Hypothalamus (tissue), 51 donors: ENCODE results near the gene FKBP1B.

ENCODE experiments used
- DNase-seq, 51 donors: peaks; one replicate each; lab custom pipeline; 2025; lab: John Stamatoyannopoulos, UW

FKBP1B gene

GRCh38 chr2:24055750-24056149 lies 6.2 kb downstream of the FKBP1B start:
- DNase-seq = no peak

- DNase-seq = no peak
Measured at GRCh38 chr2:24058564-24059271, 9.2 kb downstream of the FKBP1B start.

DNA sequence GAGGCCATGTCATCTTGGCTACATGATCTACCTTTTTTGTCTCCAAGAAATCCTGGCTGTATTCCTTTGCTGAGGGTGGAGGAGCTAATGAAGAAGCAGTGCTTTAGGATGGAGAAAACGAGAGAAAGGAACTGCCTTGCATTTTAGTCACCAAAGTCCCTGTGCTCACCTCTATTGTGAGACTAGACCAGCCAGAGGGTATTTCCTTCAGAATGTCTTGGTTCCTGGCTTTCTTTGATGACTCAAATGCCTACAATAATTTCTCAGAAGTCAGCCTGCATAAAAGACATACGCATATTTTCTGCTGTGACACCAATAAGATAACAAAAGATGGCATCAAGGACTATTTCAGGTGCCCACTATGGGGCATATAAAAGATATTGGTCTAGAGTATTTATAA lies 15.8 kb downstream of the FKBP1B start:
- DNase-seq = no peak

DNA sequence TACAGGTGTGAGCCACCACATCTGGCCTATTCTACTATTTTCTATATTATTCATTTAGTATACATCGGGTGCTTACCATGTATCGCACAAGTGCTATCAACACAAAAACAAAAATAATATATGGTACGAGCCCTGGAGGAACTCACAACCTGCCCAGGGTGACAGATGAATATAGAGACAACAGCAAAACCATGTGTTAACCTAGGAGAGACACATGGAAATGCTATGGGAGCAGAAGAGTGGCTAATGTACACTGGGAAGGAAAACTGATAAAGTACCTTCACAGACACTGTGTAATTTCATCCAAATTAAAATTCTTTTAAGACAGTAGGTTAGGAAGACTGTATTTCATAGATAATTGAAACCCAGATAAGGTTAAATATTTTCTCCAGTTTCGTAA lies 22.7 kb downstream of the FKBP1B start:
- no peak for DNase-seq

DNA sequence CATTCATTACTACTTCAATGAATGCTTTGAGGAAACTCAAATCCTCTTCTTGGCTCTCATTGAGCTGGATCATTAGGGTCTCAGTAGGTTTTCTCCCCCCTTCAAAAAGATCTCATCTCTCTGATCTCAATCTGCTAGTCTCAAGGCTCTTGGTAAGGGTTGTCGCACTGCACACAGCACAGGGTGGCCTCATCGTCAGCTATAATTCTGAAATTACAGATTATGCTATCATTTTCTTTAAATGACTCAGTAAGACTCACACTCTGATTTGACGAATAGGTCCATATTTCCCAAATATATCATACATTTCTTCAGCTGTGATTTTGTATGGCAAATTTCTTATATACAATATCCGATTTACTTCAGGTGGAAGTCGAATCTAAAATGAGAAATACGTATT lies 24.3 kb downstream of the FKBP1B start:
- no peak for DNase-seq

DNA sequence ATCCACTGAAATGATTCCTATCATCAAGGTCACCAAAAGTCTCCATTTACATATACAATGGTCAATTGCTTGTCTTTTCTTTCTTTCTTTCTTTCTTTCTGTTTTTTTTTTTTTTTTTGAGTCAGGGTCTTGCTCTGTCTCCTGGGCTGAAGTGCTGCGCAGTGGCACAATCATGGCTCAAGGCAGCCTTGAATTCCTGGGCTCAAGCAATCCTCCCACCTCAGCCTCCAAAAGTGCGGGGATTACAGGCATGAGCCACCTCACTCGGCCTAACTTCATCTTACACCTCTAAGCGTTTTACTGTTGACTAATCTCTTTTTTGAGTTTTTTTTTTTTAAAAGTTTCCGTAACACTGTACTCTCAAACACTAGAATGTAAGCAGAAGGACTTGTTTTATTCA lies 25.7 kb downstream of the FKBP1B start:
- DNase-seq = no peak

DNA sequence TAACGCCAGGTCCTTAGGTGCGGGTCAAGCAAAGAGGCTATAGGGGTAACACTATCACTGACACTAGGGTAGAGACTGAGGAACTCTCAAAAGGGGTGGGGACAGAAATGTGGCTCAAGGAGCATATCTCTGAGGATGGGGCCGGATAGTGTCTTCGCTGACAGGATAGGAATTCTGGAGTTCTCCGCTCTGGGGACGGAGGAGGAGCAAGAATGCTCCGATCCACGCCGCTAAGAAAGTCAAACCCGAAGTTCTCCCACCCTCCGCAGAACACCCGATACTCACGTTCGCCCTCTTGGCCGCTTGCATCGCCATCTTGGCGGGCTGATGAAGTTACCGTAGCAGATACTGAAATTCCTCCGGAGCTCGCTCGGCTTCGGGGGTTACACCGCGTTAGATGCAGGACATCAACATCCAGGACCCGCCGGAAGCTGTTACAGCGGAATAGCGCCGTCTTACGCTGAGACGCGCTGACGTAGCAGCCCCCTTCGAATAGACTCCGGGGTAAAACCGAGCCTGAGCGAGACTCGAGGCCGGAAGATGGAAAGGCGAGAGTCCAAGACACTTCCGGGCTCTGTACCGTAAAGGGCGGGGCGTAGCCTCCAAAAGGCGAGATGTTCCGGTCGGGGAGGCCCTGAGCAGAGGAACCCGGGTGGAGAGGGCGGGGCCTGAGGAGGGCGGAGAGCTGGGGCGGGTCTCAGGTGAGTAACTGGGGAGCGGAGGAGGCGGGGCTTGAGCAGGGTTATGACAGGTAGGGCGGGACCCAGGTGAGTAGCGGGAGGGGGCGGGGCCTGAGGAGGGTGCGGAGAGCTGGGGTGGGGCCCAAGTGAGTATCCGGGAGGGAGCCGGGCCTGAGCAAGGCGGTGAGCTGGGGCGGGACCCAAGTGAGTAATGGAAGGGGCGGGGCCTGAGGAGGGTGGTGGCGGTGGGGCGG lies 26.6 kb downstream of the FKBP1B start, which contains the start of gene SF3B6:
TSS of gene SF3B6 (minus strand) at position 412 of the 934 bp plus-strand sequence. CDS start at position 315, 97 bp downstream.
- peak; percentile 58 to 97 (median 93) for DNase-seq

- DNase-seq = peak in 27 of 51 donors; percentile 16 to 71 (median 35)
Measured at GRCh38 chr2:24076849-24077534, 27.5 kb downstream of the FKBP1B start.

DNA sequence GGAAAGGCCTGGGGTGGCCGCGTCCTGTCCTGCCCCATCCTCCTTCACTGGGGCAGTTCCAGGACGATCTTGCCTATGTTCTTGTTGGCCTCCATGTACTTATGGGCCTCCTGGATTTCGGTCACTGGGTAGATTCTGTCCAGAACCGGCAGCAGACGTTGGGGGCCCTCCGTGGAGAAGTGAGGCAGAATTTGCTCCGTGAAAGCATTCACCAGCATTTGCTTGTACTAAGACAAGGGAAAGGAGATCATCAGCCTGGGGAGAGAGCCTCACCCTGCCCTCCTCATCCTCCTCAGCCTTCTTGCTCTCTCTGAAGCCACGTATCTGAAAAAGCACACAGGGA lies 28.0 kb downstream of the FKBP1B start:
- peak in 2 of 51 donors; percentile 19 to 50 for DNase-seq

DNA sequence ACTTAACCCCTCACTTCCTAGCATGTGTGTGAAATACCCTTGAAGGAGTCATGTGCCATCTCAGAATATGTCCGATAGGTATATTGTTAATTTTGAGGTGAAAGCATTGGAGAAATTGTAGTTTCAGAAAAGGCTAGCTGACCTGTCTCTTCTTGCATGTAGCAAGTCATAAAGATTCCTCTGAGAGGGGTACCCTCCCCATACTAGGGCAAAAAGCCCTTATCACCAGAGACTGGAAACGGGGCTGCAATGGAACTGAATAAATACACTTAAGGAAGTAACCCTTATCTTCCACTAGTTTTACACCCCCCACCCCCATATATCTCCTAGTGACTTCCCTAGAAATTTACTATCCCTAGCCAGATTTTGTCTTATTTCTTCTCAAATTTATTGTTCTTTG lies 28.3 kb downstream of the FKBP1B start:
- DNase-seq = no peak

GRCh38 chr2:24080701-24081100 lies 31.2 kb downstream of the FKBP1B start:
- no peak for DNase-seq

- DNase-seq = no peak
Measured at GRCh38 chr2:24082787-24083566, 33.4 kb downstream of the FKBP1B start.

DNA sequence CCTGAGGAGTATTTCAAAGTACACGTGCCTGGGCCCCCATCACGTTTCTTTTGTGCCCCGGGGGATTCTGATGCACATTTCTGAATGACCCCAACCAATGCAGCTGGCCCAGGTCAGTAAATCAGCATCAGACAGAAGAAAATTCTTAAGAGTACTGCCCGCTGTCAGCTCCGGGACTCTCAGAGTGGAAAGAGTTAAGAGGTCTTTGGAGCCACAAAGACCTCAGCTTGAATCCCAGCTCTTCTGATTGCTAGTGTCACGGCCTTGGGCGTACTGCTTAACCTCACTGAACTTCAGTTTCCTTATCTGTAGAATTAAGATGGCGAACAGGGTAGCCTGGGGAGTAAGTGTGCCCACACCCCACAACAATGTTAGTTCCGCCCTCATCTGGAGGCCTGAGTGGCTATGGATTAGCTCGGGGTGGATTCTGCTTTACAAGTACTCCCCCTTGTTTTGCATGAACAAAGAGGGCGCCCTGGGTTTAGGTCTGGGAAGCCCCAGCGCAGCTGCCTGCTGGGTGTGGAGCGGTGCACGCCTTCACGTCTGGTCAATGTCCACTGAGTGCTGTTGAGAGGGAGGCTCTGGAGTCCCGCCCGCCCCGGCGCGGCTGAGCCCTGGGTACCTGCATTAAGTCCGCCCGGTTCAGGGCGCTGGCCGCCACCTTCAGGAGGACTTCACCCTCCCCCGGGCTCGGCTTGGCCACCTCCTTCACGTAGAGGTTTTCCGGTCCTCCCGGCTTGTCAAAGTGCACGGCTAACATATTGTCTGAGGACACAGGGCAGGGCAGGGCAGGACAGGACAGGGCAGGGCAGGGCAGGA lies 34.2 kb downstream of the FKBP1B start:
- peak in 14 of 51 donors; percentile 40 to 86 (median 64) for DNase-seq

DNA sequence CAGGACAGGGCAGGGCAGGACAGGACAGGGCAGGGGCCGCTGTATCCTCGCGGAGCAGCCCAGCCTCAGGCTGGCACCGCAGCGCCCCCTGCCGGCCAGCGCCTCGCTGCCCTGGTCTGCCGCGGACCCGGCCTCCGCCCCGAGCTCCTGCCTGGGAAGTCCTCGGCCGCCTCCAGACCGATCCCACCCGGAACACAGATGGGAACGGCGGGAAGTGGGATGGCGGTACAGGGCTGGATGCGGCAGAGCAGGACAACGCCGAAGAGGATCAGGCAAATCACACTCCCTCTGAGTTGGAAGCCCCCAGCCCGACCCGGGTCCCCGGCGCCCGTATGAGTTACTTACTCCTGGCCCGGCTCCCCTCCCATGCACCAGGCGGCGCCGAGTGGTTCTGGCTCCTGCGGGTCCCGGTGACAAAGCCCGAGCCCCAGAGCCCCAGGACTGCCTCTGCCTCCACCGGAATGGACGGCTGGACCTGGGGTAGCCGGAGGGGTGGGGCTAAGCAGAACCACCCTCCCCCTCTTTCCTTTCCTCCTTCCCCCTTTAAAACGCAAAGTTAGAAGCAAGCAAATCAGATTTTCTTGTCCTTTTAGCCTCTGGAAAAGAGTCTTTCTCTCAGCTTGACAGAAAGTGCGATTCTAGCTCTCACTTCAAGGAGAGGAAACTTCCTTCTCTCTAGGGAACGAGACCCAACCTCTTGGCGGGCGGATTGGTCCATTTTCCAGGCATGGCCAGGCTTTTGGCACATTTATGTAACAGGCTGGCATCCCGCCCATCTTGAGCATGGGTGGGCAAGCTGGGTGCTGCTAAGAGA lies 35.1 kb downstream of the FKBP1B start, which contains the start of gene TP53I3:
TSS of gene TP53I3 (minus strand) at position 449 of the 814 bp plus-strand sequence. CDS start 508 bp downstream, outside the sequence.
- DNase-seq = peak; percentile 44 to 91 (median 74)

DNA sequence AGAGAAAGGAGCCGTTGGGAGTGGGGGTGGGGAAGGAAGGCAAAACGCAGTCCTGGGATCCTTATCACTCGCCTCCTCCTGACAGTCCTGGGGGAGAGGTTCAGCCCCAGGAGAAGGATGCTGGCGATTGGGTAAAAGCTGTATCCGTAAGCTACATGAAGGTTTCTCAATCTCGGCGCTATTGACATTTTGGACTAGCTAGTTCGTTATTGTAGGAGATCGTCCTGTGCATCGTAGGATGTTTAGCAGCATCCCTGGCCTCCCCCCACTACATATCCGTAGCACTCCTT lies 35.6 kb downstream of the FKBP1B start:
- DNase-seq = no peak

DNA sequence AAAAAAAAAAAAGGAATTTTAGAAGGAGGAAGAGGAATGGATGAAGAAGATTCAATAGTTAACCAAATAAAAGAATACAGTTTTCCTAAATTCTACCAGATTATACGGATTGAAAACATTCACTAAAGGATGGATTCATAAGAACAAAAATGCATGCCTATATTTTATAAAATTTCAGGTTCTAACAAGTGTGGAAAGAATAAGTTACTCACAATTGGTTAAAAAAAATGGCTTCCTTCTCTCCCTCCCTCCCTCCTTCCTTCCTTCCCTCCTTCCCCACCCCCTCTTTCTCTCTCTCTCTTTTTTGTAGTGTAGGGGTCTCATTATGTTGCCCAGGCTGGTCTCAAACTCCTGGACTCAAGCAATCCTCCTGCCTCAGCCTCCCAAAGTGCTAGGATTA lies 36.7 kb downstream of the FKBP1B start:
- DNase-seq = no peak

- no peak for DNase-seq
Measured at GRCh38 chr2:24087032-24087431, 37.5 kb downstream of the FKBP1B start.

- DNase-seq = no peak
Measured at GRCh38 chr2:24088821-24089359, 39.3 kb downstream of the FKBP1B start.
